HL-60 (cell line): Measurements from ENCODE around the gene INKA2.

Source experiments
- DNase-seq, 2 experiments: peaks; one replicate each; pipeline ENCODE4 v3.0.0-alpha.2; 2010 to 2020; ENCODE audit warnings: low read depth in 1 of 2, low spot score in 1 of 2
- H3K27ac ChIP-seq: fragments of 250-450 bp; sonication (Bioruptor Pico); replicated peaks from 2 replicates; pipeline ENCODE4 v1.5.1; 2020; ENCODE audit warnings: mild to moderate bottlenecking, moderate library complexity
- H3K27me3 ChIP-seq: fragments of 250-450 bp; sonication (Bioruptor Pico); 2 replicates; pipeline ENCODE4 v1.5.1; 2021; ENCODE audit warnings: mild to moderate bottlenecking, moderate library complexity; ENCODE audit not compliant: insufficient read depth, poor library complexity, severe bottlenecking
- H3K4me3 ChIP-seq: replicated peaks from 2 replicates; pipeline ENCODE4 v1.5.1; 2011; ENCODE audit warnings: mild to moderate bottlenecking, control low read depth, low read length; ENCODE audit not compliant: insufficient read depth
- CTCF ChIP-seq: IDR thresholded peaks from one replicate; pipeline ENCODE4 v1.5.1; 2011; ENCODE audit warnings: low read length, control low read depth, inconsistent platforms; ENCODE audit not compliant: insufficient read depth
- GABPA ChIP-seq: IDR thresholded peaks from 2 replicates; pipeline ENCODE4 v1.6.1; 2012; ENCODE audit warnings: low read depth
- POLR2AphosphoS5 ChIP-seq: IDR thresholded peaks from 2 replicates; pipeline ENCODE4 v1.6.1; 2012; ENCODE audit warnings: low read depth
- REST ChIP-seq: IDR thresholded peaks from 2 replicates; pipeline ENCODE4 v1.6.1; 2012; ENCODE audit warnings: low read depth; ENCODE audit not compliant: insufficient replicate concordance
- SPI1 ChIP-seq: IDR thresholded peaks from 2 replicates; pipeline ENCODE4 v1.6.1; 2012; ENCODE audit warnings: low read depth, mild to moderate bottlenecking, borderline replicate concordance

The INKA2 gene

GRCh38 chr1:111768625-111769024 lies 29.4 kb upstream of the INKA2 start:
- TF ChIP-seq SPI1 (no peak), REST (no peak), GABPA (no peak), POLR2AphosphoS5 (no peak), CTCF (no peak)
- Histone ChIP-seq H3K27ac (no peak overlapping the region; the same call in 1 of the 2 replicates), H3K4me3 (no peak overlapping the region), H3K27me3 (no peaks in the 10 kb centered on the region)
- no peak for DNase-seq

GRCh38 chr1:111768023-111768422 lies 28.8 kb upstream of the INKA2 start:
- H3K27me3 ChIP-seq = no peaks in the 10 kb centered on the region
- no peak for TF ChIP-seq REST
- no peak for TF ChIP-seq POLR2AphosphoS5
- no peak for TF ChIP-seq CTCF
- TF ChIP-seq GABPA = no peak
- TF ChIP-seq SPI1 = no peak

GRCh38 chr1:111762332-111762731 lies 23.1 kb upstream of the INKA2 start:
- Histone ChIP-seq H3K27ac (no peak overlapping the region), H3K27me3 (no peaks in the 10 kb centered on the region), H3K4me3 (no peak overlapping the region)
- no peak for DNase-seq
- TF ChIP-seq CTCF (no peak), GABPA (no peak), SPI1 (no peak), POLR2AphosphoS5 (no peak), REST (no peak)

More at GRCh38 chr1:111768023-111768422, 28.8 kb upstream of the INKA2 start:
- Histone ChIP-seq H3K4me3 (no peak overlapping the region), H3K27ac (no peak overlapping the region; the same call in 1 of the 2 replicates)
- no peak for DNase-seq
